Upper lobe of left lung (tissue), 4 donors: ENCODE data around the gene PNN.
"Not testable (repeated sequence)": the region's sequence is repeated elsewhere in the genome, so short reads cannot be mapped to it uniquely, and the experiment has no call there.

Source experiments
- POLR2A ChIP-seq, 4 donors: fragments of 450-650 bp; IDR thresholded peaks; one replicate each; pipeline ENCODE4 v1.5.1; 2016 to 2017; ENCODE audit warnings: antibody characterized with exemption in 4 of 4, mild to moderate bottlenecking in 2 of 4
- POLR2AphosphoS5 ChIP-seq, 2 donors: sonication (generic); formaldehyde crosslinking; IDR thresholded peaks; one replicate each; pipeline ENCODE4 v1.5.1; 2017; ENCODE audit warnings: antibody characterized with exemption in 2 of 2
- TF ChIP-seq, protein P1 (sequence below), 6 experiments: fragments of 450-650 bp in 4 of 6; fragments of 200-600 bp in 2 of 6; sonication (generic) in 2 of 6; IDR thresholded peaks; one replicate each; pipeline ENCODE4 v1.5.1; 2016 to 2019; ENCODE audit warnings: antibody characterized with exemption in 6 of 6

DNA sequence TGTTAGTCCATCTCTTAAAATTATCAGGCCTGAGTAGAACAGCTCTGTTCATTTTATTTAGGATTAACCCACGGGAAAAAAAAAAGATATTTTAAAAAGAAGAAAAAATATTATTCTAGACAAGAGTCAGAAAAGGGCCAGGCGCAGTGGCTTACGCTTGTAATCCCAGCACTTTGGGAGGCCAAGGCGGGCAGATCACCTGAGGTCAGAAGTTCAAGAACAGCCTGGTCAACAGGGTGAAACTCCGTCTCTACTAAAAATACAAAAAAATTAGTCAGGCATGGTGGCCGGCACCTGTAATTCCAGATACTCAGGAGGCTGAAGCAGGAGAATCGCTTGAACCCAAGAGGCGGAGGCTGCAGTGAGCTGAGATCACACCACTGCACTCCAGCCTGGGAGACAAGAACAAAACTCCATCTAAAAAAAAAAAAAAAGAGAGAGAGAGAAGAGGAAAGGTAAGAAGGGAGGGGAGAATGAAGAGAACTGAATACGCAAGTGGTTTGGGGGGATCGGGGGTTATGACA is 7.2 kb upstream of the PNN start:
- TF ChIP-seq, protein P1, sequence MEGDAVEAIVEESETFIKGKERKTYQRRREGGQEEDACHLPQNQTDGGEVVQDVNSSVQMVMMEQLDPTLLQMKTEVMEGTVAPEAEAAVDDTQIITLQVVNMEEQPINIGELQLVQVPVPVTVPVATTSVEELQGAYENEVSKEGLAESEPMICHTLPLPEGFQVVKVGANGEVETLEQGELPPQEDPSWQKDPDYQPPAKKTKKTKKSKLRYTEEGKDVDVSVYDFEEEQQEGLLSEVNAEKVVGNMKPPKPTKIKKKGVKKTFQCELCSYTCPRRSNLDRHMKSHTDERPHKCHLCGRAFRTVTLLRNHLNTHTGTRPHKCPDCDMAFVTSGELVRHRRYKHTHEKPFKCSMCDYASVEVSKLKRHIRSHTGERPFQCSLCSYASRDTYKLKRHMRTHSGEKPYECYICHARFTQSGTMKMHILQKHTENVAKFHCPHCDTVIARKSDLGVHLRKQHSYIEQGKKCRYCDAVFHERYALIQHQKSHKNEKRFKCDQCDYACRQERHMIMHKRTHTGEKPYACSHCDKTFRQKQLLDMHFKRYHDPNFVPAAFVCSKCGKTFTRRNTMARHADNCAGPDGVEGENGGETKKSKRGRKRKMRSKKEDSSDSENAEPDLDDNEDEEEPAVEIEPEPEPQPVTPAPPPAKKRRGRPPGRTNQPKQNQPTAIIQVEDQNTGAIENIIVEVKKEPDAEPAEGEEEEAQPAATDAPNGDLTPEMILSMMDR (IDR thresholded peaks at IDR 0.05): not testable (repeated sequence)
- TF ChIP-seq POLR2A, POLR2AphosphoS5 (IDR thresholded peaks at IDR 0.05): not testable (repeated sequence)
